B cell (primary cell): ENCODE measurements around the gene ZDHHC4. TPM values are rescaled to one million over a fixed set of nuclear protein-coding genes. Genes with fewer than 3 reads are reported as not detected.
"Not testable (repeated sequence)": the region's sequence is repeated elsewhere in the genome, so short reads cannot be mapped to it uniquely, and the experiment has no call there.

Experiments used
- ATAC-seq: fragments of 200-7000 bp; cut with Tn5 transposase; one replicate; pipeline ENCODE4 v1.10.0; 2021; ENCODE audit warnings: low read depth, mild to moderate bottlenecking, moderate number of reproducible peaks, moderate library complexity
- CTCF ChIA-PET: fragments of 350-600 bp; sonication (Branson Sonifier 250); formaldehyde crosslinking; loops from one replicate; lab custom pipeline; 2021; ENCODE audit warnings: antibody characterized with exemption, inconsistent platforms; lab: Charles Lee
- POLR2A ChIA-PET: fragments of 350-600 bp; sonication (Branson Sonifier 250); formaldehyde crosslinking; loops from one replicate; lab custom pipeline; 2021; ENCODE audit warnings: antibody characterized with exemption; lab: Charles Lee
- DNase-seq: peaks from one replicate; pipeline ENCODE4 v3.0.0; 2013
- H2AFZ ChIP-seq: 2 replicates; pipeline ENCODE4 v1.6.1; 2012; ENCODE audit warnings: mild to moderate bottlenecking, low read depth, low read length; ENCODE audit not compliant: insufficient read depth, poor library complexity, severe bottlenecking
- H3K27ac ChIP-seq, 2 donors: 1 replicate in 1 of 2; 2 replicates in 1 of 2; pipeline ENCODE4 v1.5.1; 2012 to 2013; ENCODE audit warnings: low read length in 2 of 2, mild to moderate bottlenecking in 2 of 2, moderate library complexity in 1 of 2
- H3K27me3 ChIP-seq, 4 experiments: fragments of 200-600 bp in 1 of 4; sonication (generic) in 1 of 4; replicated peaks in 1 of 4; 1 replicate in 2 of 4; 2 replicates in 2 of 4; pipeline versions ENCODE4 v1.6.1 to v1.7.0; 2013 to 2016; ENCODE audit warnings: low read length in 3 of 4, mild to moderate bottlenecking in 2 of 4, mixed read lengths in 1 of 4, moderate library complexity in 1 of 4; ENCODE audit not compliant: insufficient read depth in 4 of 4, control insufficient read depth in 3 of 4; ENCODE audit errors: control extremely low read depth in 1 of 4
- H3K36me3 ChIP-seq, 2 experiments: replicated peaks in 1 of 2; 1 replicate in 1 of 2; 2 replicates in 1 of 2; pipeline versions ENCODE4 v1.6.1 to v1.7.1; 2013; ENCODE audit warnings: low read length in 1 of 2; ENCODE audit not compliant: insufficient read depth in 2 of 2, control insufficient read depth in 1 of 2; ENCODE audit errors: control extremely low read depth in 1 of 2, extremely low read depth in 1 of 2
- H3K4me1 ChIP-seq, 2 donors: fragments of 200-600 bp in 1 of 2; sonication (generic) in 1 of 2; 1 replicate in 1 of 2; 2 replicates in 1 of 2; pipeline versions ENCODE4 v1.5.1 to v1.6.1; 2013 to 2017; ENCODE audit warnings: low read length in 2 of 2; ENCODE audit not compliant: control insufficient read depth in 2 of 2, insufficient read depth in 2 of 2
- H3K4me2 ChIP-seq: replicated peaks from 2 replicates; pipeline ENCODE3; 2012; ENCODE audit warnings: mild to moderate bottlenecking, low read depth, low read length; ENCODE audit not compliant: poor library complexity, severe bottlenecking
- H3K4me3 ChIP-seq, 5 experiments: fragments of 200-600 bp in 1 of 5; sonication (generic) in 1 of 5; 1 replicate in 3 of 5; 2 replicates in 2 of 5; pipeline versions ENCODE4 v1.5.1 to v1.7.0; 2011 to 2016; ENCODE audit warnings: low read length in 4 of 5, mild to moderate bottlenecking in 4 of 5, low read depth in 2 of 5, control low read depth in 1 of 5, moderate library complexity in 1 of 5; ENCODE audit not compliant: insufficient read depth in 1 of 5; ENCODE audit errors: control extremely low read depth in 1 of 5, extremely low read depth in 1 of 5
- H3K79me2 ChIP-seq: fragments of 200-600 bp; sonication (generic); one replicate; pipeline ENCODE4 v1.6.0; 2016; ENCODE audit warnings: low read length; ENCODE audit not compliant: control insufficient read depth, insufficient read depth
- H3K9ac ChIP-seq: fragments of 200-600 bp; sonication (generic); 2 replicates; pipeline ENCODE4 v1.6.1; 2017; ENCODE audit warnings: mild to moderate bottlenecking, low read length, moderate library complexity
- H3K9me3 ChIP-seq, 3 donors: one replicate each; pipeline versions ENCODE4 v1.6.1 to v1.7.1; 2013; ENCODE audit warnings: low read length in 2 of 3; ENCODE audit not compliant: control insufficient read depth in 2 of 3, insufficient read depth in 1 of 3; ENCODE audit errors: control extremely low read depth in 1 of 3
- H4K20me1 ChIP-seq: 2 replicates; pipeline ENCODE4 v1.6.0; 2012; ENCODE audit warnings: mild to moderate bottlenecking, low read length; ENCODE audit not compliant: insufficient read depth, control insufficient read depth, poor library complexity, severe bottlenecking
- H3K27ac Mint-ChIP-seq: one replicate; pipeline ENCODE4 v1.8.0; 2021; ENCODE audit warnings: mixed read lengths
- H3K27me3 Mint-ChIP-seq: one replicate; pipeline ENCODE4 v1.8.0; 2021; ENCODE audit warnings: mixed read lengths
- H3K4me1 Mint-ChIP-seq: one replicate; pipeline ENCODE4 v1.8.0; 2021; ENCODE audit warnings: mixed read lengths
- H3K4me3 Mint-ChIP-seq: one replicate; pipeline ENCODE4 v1.8.0; 2021; ENCODE audit warnings: mixed read lengths
- H3K9me3 Mint-ChIP-seq: one replicate; pipeline ENCODE4 v1.8.0; 2022; ENCODE audit warnings: mixed read lengths; ENCODE audit not compliant: insufficient read depth
- EZH2 ChIP-seq: IDR thresholded peaks from 2 replicates; pipeline ENCODE4 v1.6.1; 2012; ENCODE audit warnings: borderline replicate concordance, low read depth, mild to moderate bottlenecking, moderate library complexity, low read length; ENCODE audit not compliant: insufficient read depth, poor library complexity, severe bottlenecking
- WGBS: methylation state at CpG from one replicate; pipeline ENCODE4 v1.1.5; 2013; ENCODE audit warnings: missing lambda C conversion rate; ENCODE audit not compliant: insufficient coverage; 5-methylcytosine and 5-hydroxymethylcytosine counted together
- intact Hi-C: fragments of 100-400 bp; cut with micrococcal nuclease; formaldehyde crosslinking; loops from one replicate; pipeline ENCODE4 v1.10.0; 2022
- polyA plus RNA-seq: library from polyadenylated mRNA; depleted of rRNA; stranded (reverse); fragments of >200 nt; gene quantifications from 2 replicates; pipeline ENCODE4 v1.2.3, GENCODE V29; 2012
- total RNA-seq, 2 donors: library from RNA; stranded (reverse); fragments of 120-200 nt in 1 of 2; gene quantifications; 1 replicate in 1 of 2; 2 replicates in 1 of 2; pipeline versions ENCODE4 v1.2.3 to v1.2.4, GENCODE V29; 2013 to 2022
- TF ChIP-seq, protein P1 (sequence below): fragments of 200-600 bp; IDR thresholded peaks from one replicate; pipeline ENCODE4 v1.8.0; 2022; ENCODE audit warnings: antibody characterized with exemption, mild to moderate bottlenecking

ZDHHC4 gene
- total and polyA plus RNA-seq, 2 donors (not counting 1 experiment from before 2014, with no cell fraction given): 38.5 to 42.0 TPM

GRCh38 chr7:6579446-6579845 is 2.2 kb downstream of the ZDHHC4 start:
- TF ChIP-seq EZH2: no peak
- TF ChIP-seq, protein P1, sequence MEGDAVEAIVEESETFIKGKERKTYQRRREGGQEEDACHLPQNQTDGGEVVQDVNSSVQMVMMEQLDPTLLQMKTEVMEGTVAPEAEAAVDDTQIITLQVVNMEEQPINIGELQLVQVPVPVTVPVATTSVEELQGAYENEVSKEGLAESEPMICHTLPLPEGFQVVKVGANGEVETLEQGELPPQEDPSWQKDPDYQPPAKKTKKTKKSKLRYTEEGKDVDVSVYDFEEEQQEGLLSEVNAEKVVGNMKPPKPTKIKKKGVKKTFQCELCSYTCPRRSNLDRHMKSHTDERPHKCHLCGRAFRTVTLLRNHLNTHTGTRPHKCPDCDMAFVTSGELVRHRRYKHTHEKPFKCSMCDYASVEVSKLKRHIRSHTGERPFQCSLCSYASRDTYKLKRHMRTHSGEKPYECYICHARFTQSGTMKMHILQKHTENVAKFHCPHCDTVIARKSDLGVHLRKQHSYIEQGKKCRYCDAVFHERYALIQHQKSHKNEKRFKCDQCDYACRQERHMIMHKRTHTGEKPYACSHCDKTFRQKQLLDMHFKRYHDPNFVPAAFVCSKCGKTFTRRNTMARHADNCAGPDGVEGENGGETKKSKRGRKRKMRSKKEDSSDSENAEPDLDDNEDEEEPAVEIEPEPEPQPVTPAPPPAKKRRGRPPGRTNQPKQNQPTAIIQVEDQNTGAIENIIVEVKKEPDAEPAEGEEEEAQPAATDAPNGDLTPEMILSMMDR: no peak
- H3K9me3 Mint-ChIP-seq: no peaks in the 10 kb centered on the region
- H3K27ac Mint-ChIP-seq: peak overlapping the region; percentile 46
- DNase-seq (no peak), ATAC-seq (no peak)
- no peaks in the 10 kb centered on the region for H4K20me1 ChIP-seq
- peaks cover 0 to 35% of the 10 kb centered on the region in 2 donors for H3K4me1 ChIP-seq
- H3K4me3 Mint-ChIP-seq: peak overlapping the region; percentile 18
- intact Hi-C loops: loop anchor here (5.0 kb wide), 1 partner anchor 128 kb away; the partner anchor contains the start of gene ZNF12
- peaks cover 34% of the 10 kb centered on the region for H3K4me1 Mint-ChIP-seq
- H3K36me3 ChIP-seq: peaks cover 7 to 34% of the 10 kb centered on the region in 2 experiments
- H3K9ac ChIP-seq: no peak overlapping the region
- H3K27ac ChIP-seq: no peak overlapping the region
- H3K9me3 ChIP-seq: no peaks in the 10 kb centered on the region
- no peaks in the 10 kb centered on the region for H3K27me3 Mint-ChIP-seq
- no peak overlapping the region for H3K4me3 ChIP-seq
- ChIA-PET POLR2A (no interaction called here), CTCF (no interaction called here)
- no peak overlapping the region for H2AFZ ChIP-seq
- H3K79me2 ChIP-seq: no peaks in the 10 kb centered on the region
- H3K27me3 ChIP-seq: no peaks in the 10 kb centered on the region
- WGBS: 98% methylated on average over 4 of the region's 4 CpGs
- no peak overlapping the region for H3K4me2 ChIP-seq

GRCh38 chr7:6585746-6586432 is 8.6 kb downstream of the ZDHHC4 start:
- ATAC-seq, H3K27ac Mint-ChIP-seq, intact Hi-C loops: not testable (repeated sequence)

More at GRCh38 chr7:6585746-6586432, 8.6 kb downstream of the ZDHHC4 start:
- H3K4me3 Mint-ChIP-seq, H3K27me3 ChIP-seq, H3K4me3 ChIP-seq, H3K9me3 ChIP-seq, H2AFZ ChIP-seq, H3K9me3 Mint-ChIP-seq, POLR2A ChIA-PET, H3K27ac ChIP-seq, H3K79me2 ChIP-seq, DNase-seq, H3K9ac ChIP-seq, H3K4me2 ChIP-seq, H4K20me1 ChIP-seq, H3K27me3 Mint-ChIP-seq: not testable (repeated sequence)
- H3K4me1 Mint-ChIP-seq: peaks cover 24% of the 10 kb centered on the region
- 96% methylated on average over 7 of the region's 8 CpGs for WGBS
- CTCF ChIA-PET: interaction anchor here (0.7 kb wide), 1 partner anchor 61 kb away, joined by 3 read pairs; no protein-coding TSS in a partner anchor
- Histone ChIP-seq H3K36me3 (peaks cover 10 to 60% of the 10 kb centered on the region in 2 experiments), H3K4me1 (peaks cover 9 to 30% of the 10 kb centered on the region in 2 donors)
